Measurements from ENCODE around the gene RAD18.

DNA sequence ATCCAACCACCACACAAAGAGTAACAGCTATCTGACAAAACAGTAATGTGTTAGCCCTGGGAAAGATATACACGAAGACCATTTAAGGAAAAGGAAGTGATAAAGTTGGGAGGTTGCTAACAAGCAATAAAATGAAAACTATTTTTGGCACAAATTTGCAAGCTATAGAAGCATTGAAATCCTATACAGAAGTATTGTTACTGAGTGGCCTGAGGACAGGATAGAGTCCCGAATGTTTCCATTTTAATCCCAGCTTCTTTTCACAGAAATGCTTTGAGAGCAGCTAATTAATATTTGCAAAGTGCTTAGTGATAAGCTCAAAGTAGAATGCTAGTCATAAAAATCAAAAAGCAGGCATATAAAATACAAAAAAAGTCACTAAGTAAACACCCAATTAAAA lies 51.5 kb downstream of the RAD18 start:
- no peak for TF ChIP-seq EZH2phosphoT487 (IDR thresholded peaks at IDR 0.05; ENCODE audit: borderline replicate concordance, low read depth, low read length)
- TF ChIP-seq, protein P1, sequence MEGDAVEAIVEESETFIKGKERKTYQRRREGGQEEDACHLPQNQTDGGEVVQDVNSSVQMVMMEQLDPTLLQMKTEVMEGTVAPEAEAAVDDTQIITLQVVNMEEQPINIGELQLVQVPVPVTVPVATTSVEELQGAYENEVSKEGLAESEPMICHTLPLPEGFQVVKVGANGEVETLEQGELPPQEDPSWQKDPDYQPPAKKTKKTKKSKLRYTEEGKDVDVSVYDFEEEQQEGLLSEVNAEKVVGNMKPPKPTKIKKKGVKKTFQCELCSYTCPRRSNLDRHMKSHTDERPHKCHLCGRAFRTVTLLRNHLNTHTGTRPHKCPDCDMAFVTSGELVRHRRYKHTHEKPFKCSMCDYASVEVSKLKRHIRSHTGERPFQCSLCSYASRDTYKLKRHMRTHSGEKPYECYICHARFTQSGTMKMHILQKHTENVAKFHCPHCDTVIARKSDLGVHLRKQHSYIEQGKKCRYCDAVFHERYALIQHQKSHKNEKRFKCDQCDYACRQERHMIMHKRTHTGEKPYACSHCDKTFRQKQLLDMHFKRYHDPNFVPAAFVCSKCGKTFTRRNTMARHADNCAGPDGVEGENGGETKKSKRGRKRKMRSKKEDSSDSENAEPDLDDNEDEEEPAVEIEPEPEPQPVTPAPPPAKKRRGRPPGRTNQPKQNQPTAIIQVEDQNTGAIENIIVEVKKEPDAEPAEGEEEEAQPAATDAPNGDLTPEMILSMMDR (conservative IDR thresholded peaks at IDR 0.05; ENCODE audit: low read length), result no peak
